ENCODE results near the gene FAM89B. TPM values are rescaled to one million over a fixed set of nuclear protein-coding genes. Genes with fewer than 3 reads are reported as not detected.
"Not testable (repeated sequence)": the region's sequence is repeated elsewhere in the genome, so short reads cannot be mapped to it uniquely, and the experiment has no call there.

Gene FAM89B
- polyA plus RNA-seq, 1 experiment, result 28.8 TPM

GRCh38 chr11:65560555-65561418 is 11.6 kb upstream of the FAM89B start:
- Histone ChIP-seq H3K27me3 (ENCODE audit: control insufficient read depth, insufficient read depth, low read length) (no peaks in the 10 kb centered on the region), H3K4me3 (ENCODE audit: low read depth, low read length) (no peak overlapping the region), H3K27ac (ENCODE audit: low read depth, low read length) (peak overlapping the region; percentile 11), H3K9me3 (ENCODE audit: control insufficient read depth, insufficient read depth, low read length) (no peaks in the 10 kb centered on the region)
- POLR2A ChIA-PET, result interaction anchor here (0.6 to 2.3 kb wide), 7 partner anchors 9 to 297 kb away, joined by 3 to 8 read pairs (median 4); partner anchors contain the start of genes CFL1, FAM89B, NEAT1 and ZNRD2
- CTCF ChIA-PET, result interaction anchor here (0.8 to 3.0 kb wide), 4 partner anchors 9 to 33 kb away, joined by 3 to 28 read pairs (median 14); partner anchors contain the start of genes FAM89B and ZNRD2
- TF ChIP-seq, protein P1, sequence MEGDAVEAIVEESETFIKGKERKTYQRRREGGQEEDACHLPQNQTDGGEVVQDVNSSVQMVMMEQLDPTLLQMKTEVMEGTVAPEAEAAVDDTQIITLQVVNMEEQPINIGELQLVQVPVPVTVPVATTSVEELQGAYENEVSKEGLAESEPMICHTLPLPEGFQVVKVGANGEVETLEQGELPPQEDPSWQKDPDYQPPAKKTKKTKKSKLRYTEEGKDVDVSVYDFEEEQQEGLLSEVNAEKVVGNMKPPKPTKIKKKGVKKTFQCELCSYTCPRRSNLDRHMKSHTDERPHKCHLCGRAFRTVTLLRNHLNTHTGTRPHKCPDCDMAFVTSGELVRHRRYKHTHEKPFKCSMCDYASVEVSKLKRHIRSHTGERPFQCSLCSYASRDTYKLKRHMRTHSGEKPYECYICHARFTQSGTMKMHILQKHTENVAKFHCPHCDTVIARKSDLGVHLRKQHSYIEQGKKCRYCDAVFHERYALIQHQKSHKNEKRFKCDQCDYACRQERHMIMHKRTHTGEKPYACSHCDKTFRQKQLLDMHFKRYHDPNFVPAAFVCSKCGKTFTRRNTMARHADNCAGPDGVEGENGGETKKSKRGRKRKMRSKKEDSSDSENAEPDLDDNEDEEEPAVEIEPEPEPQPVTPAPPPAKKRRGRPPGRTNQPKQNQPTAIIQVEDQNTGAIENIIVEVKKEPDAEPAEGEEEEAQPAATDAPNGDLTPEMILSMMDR (IDR thresholded peaks at IDR 0.05; ENCODE audit: low read depth, low read length), result no peak
- no peak for DNase-seq (ENCODE audit: low read depth, low spot score)

DNA sequence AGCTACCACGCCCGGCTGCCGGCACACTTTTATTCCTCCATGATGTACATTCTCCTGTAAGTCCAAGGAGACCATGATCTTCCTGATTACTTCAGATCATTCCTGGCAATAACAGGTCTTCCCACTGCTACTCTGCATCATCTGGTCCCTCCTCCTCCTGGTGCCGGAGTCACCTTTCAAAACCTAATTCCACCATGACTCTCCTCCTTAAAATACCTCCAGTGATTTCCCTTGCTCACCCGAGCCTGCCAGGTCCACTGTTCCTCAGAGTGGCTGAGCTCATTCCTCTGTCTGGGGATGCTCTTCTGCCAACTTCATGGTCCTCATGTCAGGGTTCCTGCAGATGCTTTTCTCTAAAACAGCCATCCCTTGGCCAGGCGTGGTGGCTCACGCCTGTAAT is 10.3 kb upstream of the FAM89B start:
- TF ChIP-seq, protein P1 (IDR thresholded peaks at IDR 0.05; ENCODE audit: low read depth, low read length), result no peak
- H3K27ac ChIP-seq (ENCODE audit: low read depth, low read length), result no peak overlapping the region

DNA sequence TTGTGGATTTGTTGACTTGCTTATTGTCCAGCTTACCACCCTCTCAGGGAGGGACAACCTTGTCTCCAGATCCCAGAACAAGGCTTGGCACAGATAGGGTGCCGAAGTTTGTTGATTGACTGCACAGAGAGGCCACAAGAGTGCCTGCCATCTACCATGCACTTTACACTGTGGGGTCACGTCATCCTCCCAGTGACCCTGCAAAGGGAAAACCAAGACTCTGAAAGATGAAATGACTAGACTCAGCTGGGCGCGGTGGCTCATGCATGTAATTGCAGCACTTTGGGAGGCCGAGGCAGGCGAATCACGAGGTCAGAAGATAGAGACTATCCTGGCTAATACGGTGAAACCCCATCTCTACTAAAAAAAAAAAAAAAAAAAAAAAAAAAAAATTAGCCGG is 9.6 kb upstream of the FAM89B start:
- CTCF ChIA-PET, result interaction anchor here (2.7 to 3.0 kb wide), 2 partner anchors 9 to 22 kb away, joined by 20 to 28 read pairs; partner anchors contain the start of genes FAM89B and ZNRD2
- Histone ChIP-seq H3K9me3 (ENCODE audit: control insufficient read depth, insufficient read depth, low read length) (no peaks in the 10 kb centered on the region), H3K4me3 (ENCODE audit: low read depth, low read length) (no peak overlapping the region), H3K27ac (ENCODE audit: low read depth, low read length) (no peak overlapping the region), H3K27me3 (ENCODE audit: control insufficient read depth, insufficient read depth, low read length) (no peaks in the 10 kb centered on the region)
- POLR2A ChIA-PET, result no interaction called here
- no peak for DNase-seq (ENCODE audit: low read depth, low spot score)
- TF ChIP-seq, protein P1 (IDR thresholded peaks at IDR 0.05; ENCODE audit: low read depth, low read length), result no peak

More for the DNA sequence above, 10.3 kb upstream of the FAM89B start:
- ChIA-PET POLR2A (no interaction called here), CTCF (interaction anchor here (2.7 to 3.0 kb wide), 2 partner anchors 10 to 21 kb away, joined by 20 to 28 read pairs; partner anchors contain the start of genes FAM89B and ZNRD2)
- Histone ChIP-seq H3K9me3 (ENCODE audit: control insufficient read depth, insufficient read depth, low read length) (no peaks in the 10 kb centered on the region), H3K27me3 (ENCODE audit: control insufficient read depth, insufficient read depth, low read length) (no peaks in the 10 kb centered on the region), H3K4me3 (ENCODE audit: low read depth, low read length) (no peak overlapping the region)
- DNase-seq (ENCODE audit: low read depth, low spot score), result no peak

- Histone ChIP-seq H3K9me3 (ENCODE audit: control insufficient read depth, insufficient read depth, low read length) (no peaks in the 10 kb centered on the region), H3K27me3 (ENCODE audit: control insufficient read depth, insufficient read depth, low read length) (no peaks in the 10 kb centered on the region), H3K27ac (ENCODE audit: low read depth, low read length) (no peak overlapping the region), H3K4me3 (ENCODE audit: low read depth, low read length) (no peak overlapping the region)
- CTCF ChIA-PET, result interaction anchor here (1.4 kb wide), 1 partner anchor 22 kb away, joined by 3 read pairs; no protein-coding TSS in a partner anchor
- POLR2A ChIA-PET, result no interaction called here
- DNase-seq (ENCODE audit: low read depth, low spot score), result no peak
- TF ChIP-seq, protein P1 (IDR thresholded peaks at IDR 0.05; ENCODE audit: low read depth, low read length), result no peak
Observed at GRCh38 chr11:65563601-65564000, 8.7 kb upstream of the FAM89B start.

- POLR2A ChIA-PET, result interaction anchor here (1.1 kb wide), 1 partner anchor 748 kb away, joined by 3 read pairs; no protein-coding TSS in a partner anchor
- CTCF ChIA-PET, result not testable (repeated sequence)
Observed at GRCh38 chr11:65564879-65565559, 7.3 kb upstream of the FAM89B start.

More at GRCh38 chr11:65564879-65565559, 7.3 kb upstream of the FAM89B start:
- DNase-seq (ENCODE audit: low read depth, low spot score); H3K27me3 ChIP-seq (ENCODE audit: control insufficient read depth, insufficient read depth, low read length); H3K4me3 ChIP-seq (ENCODE audit: low read depth, low read length); H3K27ac ChIP-seq (ENCODE audit: low read depth, low read length); H3K9me3 ChIP-seq (ENCODE audit: control insufficient read depth, insufficient read depth, low read length): not testable (repeated sequence)
